ENCODE measurements around the gene HILPDA. TPM values are rescaled to one million over a fixed set of nuclear protein-coding genes. Genes with fewer than 3 reads are reported as not detected.

The HILPDA gene
- total RNA-seq, 1 donor from 2014 or later, result 15.6 TPM

DNA sequence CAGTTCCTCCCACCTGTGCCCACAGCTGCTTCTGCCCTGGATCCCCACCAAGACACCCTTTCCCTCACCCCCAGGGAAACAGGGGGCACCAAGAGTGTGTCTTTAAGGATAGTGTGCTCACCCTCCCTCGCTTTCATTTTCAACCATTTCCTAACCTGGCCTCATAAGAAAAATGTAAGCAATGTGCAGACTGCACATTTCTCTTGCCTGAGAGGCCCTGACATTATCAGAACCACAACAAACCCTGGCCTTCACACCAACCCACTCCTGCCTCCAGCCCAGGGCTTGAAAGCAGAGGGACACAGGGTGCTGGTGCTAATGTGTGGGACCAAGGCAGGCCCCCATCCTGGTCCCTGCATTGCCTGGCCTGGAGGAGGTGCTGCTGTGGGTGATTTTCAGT lies 34.9 kb upstream of the HILPDA start:
- H3K27me3 ChIP-seq (ENCODE audit: control insufficient read depth, insufficient read depth, low read length), result no peaks in the 10 kb centered on the region
- TF ChIP-seq, protein P1, sequence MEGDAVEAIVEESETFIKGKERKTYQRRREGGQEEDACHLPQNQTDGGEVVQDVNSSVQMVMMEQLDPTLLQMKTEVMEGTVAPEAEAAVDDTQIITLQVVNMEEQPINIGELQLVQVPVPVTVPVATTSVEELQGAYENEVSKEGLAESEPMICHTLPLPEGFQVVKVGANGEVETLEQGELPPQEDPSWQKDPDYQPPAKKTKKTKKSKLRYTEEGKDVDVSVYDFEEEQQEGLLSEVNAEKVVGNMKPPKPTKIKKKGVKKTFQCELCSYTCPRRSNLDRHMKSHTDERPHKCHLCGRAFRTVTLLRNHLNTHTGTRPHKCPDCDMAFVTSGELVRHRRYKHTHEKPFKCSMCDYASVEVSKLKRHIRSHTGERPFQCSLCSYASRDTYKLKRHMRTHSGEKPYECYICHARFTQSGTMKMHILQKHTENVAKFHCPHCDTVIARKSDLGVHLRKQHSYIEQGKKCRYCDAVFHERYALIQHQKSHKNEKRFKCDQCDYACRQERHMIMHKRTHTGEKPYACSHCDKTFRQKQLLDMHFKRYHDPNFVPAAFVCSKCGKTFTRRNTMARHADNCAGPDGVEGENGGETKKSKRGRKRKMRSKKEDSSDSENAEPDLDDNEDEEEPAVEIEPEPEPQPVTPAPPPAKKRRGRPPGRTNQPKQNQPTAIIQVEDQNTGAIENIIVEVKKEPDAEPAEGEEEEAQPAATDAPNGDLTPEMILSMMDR (IDR thresholded peaks at IDR 0.05; ENCODE audit: insufficient read depth, low read length, poor library complexity, severe bottlenecking), result no peak
- no peak overlapping the region for H3K4me3 ChIP-seq (ENCODE audit: low read depth, low read length)
- no peak for DNase-seq (ENCODE audit: low read depth)
- no peaks in the 10 kb centered on the region for H3K36me3 ChIP-seq (ENCODE audit: control insufficient read depth, insufficient read depth, low read length)

GRCh38 chr7:128421384-128421783 lies 34.3 kb upstream of the HILPDA start:
- no peak for DNase-seq (ENCODE audit: low read depth)
- H3K36me3 ChIP-seq (ENCODE audit: control insufficient read depth, insufficient read depth, low read length), result no peaks in the 10 kb centered on the region
- TF ChIP-seq, protein P1 (IDR thresholded peaks at IDR 0.05; ENCODE audit: insufficient read depth, low read length, poor library complexity, severe bottlenecking), result no peak
- no peak overlapping the region for H3K4me3 ChIP-seq (ENCODE audit: low read depth, low read length)
- H3K27me3 ChIP-seq (ENCODE audit: control insufficient read depth, insufficient read depth, low read length), result no peaks in the 10 kb centered on the region

GRCh38 chr7:128422037-128422436 lies 33.6 kb upstream of the HILPDA start:
- no peak for DNase-seq (ENCODE audit: low read depth)
- H3K4me3 ChIP-seq (ENCODE audit: low read depth, low read length), result no peak overlapping the region
- no peaks in the 10 kb centered on the region for H3K36me3 ChIP-seq (ENCODE audit: control insufficient read depth, insufficient read depth, low read length)
- H3K27me3 ChIP-seq (ENCODE audit: control insufficient read depth, insufficient read depth, low read length), result no peaks in the 10 kb centered on the region
- TF ChIP-seq, protein P1 (IDR thresholded peaks at IDR 0.05; ENCODE audit: insufficient read depth, low read length, poor library complexity, severe bottlenecking), result no peak

GRCh38 chr7:128422842-128423241 lies 32.8 kb upstream of the HILPDA start:
- TF ChIP-seq, protein P1 (IDR thresholded peaks at IDR 0.05; ENCODE audit: insufficient read depth, low read length, poor library complexity, severe bottlenecking), result no peak
- H3K36me3 ChIP-seq (ENCODE audit: control insufficient read depth, insufficient read depth, low read length), result no peaks in the 10 kb centered on the region
- no peak for DNase-seq (ENCODE audit: low read depth)
- no peak overlapping the region for H3K4me3 ChIP-seq (ENCODE audit: low read depth, low read length)
- no peaks in the 10 kb centered on the region for H3K27me3 ChIP-seq (ENCODE audit: control insufficient read depth, insufficient read depth, low read length)

DNA sequence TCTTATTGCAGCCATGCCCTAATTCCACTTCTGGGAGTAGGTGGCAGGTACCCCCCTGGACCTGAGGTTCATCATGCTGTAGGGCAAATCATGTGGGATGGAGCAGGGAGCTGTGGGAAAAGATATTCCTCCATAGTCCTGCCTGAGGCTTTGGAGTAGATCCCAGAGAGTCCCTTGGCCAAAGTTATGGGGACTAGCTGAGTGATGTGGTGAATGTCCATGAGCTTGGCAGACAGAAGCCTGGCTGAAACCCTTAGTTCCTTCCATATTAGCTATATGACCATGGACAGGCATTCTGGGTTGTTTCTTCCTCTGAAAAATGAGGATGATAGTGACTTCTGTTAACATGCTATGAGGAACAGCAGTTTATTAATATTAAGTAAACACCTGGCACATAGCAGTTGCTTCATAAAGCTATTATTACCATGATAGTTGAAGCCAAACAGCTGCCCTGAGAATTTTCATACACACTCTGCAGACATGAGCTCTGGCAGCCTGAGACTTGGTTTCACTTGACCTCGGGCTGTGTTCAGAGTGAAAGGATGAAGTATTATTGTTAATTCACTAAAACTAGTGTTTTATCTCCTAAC lies 30.9 kb upstream of the HILPDA start:
- TF ChIP-seq, protein P1 (IDR thresholded peaks at IDR 0.05; ENCODE audit: insufficient read depth, low read length, poor library complexity, severe bottlenecking), result no peak
- H3K36me3 ChIP-seq (ENCODE audit: control insufficient read depth, insufficient read depth, low read length), result no peaks in the 10 kb centered on the region
- no peak for DNase-seq (ENCODE audit: low read depth)

GRCh38 chr7:128425850-128426249 lies 29.8 kb upstream of the HILPDA start:
- H3K27me3 ChIP-seq (ENCODE audit: control insufficient read depth, insufficient read depth, low read length), result no peaks in the 10 kb centered on the region
- H3K4me3 ChIP-seq (ENCODE audit: low read depth, low read length), result no peak overlapping the region
- TF ChIP-seq, protein P1 (IDR thresholded peaks at IDR 0.05; ENCODE audit: insufficient read depth, low read length, poor library complexity, severe bottlenecking), result peak; percentile 97
- H3K36me3 ChIP-seq (ENCODE audit: control insufficient read depth, insufficient read depth, low read length), result no peaks in the 10 kb centered on the region
- no peak for DNase-seq (ENCODE audit: low read depth)

More for the DNA sequence above, 30.9 kb upstream of the HILPDA start:
- Histone ChIP-seq H3K27me3 (ENCODE audit: control insufficient read depth, insufficient read depth, low read length) (no peaks in the 10 kb centered on the region), H3K4me3 (ENCODE audit: low read depth, low read length) (no peak overlapping the region)

All from kidney epithelial cell (primary cell).